GM18909 (cell line): ENCODE data around the gene OSBPL8.

ENCODE experiments used
- ATAC-seq: cut with Tn5 transposase; IDR thresholded peaks from one replicate; pipeline ENCODE4 v1.9.1; 2021; ENCODE audit warnings: mild to moderate bottlenecking; ENCODE audit not compliant: unreplicated experiment, poor library complexity

The OSBPL8 gene

GRCh38 chr12:76559400-76560085, at the start of gene OSBPL8:
OSBPL8 (minus strand) TSS chr12:76559771; CDS start chr12:76487551, 72,220 bp downstream.
- peak; percentile 79 for ATAC-seq

DNA sequence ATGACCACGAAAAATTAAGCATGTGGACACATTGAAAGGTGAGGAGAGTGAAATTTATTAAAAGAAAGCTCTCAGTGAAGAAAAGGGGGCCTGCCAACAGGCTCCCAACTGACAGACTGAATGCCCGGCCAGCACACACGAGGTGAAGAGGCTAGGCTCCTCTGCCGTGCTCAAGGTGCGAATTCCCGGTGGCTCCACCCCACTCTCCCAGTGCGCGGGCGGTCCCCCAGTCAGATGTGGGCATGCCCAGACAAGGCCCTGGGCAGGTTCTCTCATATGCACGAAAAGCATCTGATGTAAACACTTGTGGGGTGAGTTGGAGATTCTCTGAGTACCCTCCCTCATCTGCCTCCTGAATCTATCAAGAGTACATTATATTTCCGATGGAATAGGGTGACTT, 48.5 kb upstream of the OSBPL8 start:
- no peak for ATAC-seq

DNA sequence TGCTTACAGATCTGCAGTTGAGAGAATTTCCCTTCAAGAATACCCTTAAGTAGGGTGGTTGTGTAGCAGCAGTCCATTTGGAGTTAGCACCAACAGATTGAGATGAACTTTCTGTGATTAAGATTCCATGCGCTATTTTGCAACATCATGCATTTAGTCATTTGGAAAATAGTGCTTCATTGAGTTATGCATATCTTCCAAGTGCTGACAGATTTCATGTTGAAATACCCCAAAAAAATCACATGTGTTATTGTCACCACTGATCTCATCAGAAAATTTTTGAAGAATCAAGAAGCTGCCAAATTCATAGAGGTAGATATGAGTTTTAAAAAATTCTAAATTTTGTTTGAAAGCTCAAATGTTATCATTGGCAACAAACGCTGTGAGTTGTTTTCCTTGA, 35.5 kb upstream of the OSBPL8 start:
- no peak for ATAC-seq

- no peak for ATAC-seq
These were observed 31.9 kb upstream of the OSBPL8 start for GRCh38 chr12:76591476-76591875.

GRCh38 chr12:76590131-76590530, 30.6 kb upstream of the OSBPL8 start:
- no peak for ATAC-seq

DNA sequence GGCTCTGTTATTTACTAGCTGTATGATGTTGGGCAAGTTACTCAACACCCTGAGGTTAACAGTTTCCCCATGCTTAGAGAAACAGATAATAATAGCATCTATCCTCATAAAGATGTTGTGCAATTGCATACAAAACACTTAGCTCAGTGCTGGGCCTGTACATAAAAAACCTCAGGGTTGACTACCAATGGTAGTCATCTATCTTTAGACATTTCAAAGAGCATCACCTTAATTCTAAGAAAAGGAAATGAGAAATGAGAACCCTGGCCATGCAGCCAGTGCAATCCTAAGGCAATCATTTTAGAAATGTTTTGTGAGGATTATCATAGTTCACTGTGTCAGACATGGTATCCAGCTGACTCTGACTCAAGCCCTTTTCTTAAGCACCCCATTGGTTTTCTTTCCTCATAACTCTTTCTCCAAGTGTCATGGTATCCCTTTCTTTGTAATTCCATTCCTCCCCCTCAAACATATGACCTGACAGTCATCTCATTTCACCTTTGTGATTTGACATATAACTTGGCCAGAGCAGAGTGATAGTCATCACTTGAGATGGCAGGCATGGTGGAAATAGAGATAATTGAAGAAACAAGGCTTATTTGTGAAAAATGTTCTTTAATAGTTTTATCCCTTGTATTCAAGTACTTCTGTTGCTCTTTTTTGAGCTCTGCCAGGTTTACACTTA, 29.5 kb upstream of the OSBPL8 start:
- ATAC-seq: no peak

GRCh38 chr12:76587428-76588178, 28.0 kb upstream of the OSBPL8 start:
- ATAC-seq: no peak

DNA sequence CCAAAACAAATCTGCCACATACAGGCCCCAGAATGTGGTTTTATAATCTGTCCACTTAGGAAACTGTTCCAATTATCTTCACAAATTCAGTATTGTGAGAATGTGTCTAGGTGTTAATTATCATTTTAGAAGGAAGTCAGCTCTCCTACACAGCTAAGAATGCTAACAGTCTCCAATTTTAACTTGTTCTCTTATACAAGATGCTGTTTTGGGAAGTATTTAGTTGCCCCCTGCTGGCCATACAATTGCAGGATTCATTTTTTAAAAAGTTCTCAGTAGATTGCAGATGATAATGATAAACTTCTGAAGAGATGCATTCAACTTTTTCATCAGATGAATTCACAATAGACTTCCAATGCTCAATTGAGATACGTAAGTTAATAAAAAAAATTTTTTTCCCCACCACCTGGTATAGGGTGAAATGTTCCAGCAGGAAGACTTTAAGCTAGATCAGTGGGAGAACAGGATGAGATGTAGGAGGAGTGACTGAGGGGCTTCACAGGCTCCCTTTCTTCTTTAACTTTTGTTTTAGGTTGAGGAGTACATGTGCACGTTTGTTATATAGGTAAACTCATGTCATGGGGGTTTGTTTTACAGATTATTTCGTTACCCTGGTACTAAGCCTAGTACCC, 27.3 kb upstream of the OSBPL8 start:
- ATAC-seq: peak; percentile 68

- ATAC-seq: no peak
These were observed 23.7 kb upstream of the OSBPL8 start for GRCh38 chr12:76583301-76583700.

- no peak for ATAC-seq
These were observed 14.3 kb upstream of the OSBPL8 start for GRCh38 chr12:76573840-76574373.

- ATAC-seq: no peak
These were observed 11.7 kb upstream of the OSBPL8 start for GRCh38 chr12:76571256-76571655.

- no peak for ATAC-seq
These were observed 10.4 kb upstream of the OSBPL8 start for GRCh38 chr12:76569685-76570604.

- ATAC-seq: no peak
These were observed 9.4 kb upstream of the OSBPL8 start for GRCh38 chr12:76568888-76569551.

- no peak for ATAC-seq
These were observed 8.6 kb upstream of the OSBPL8 start for GRCh38 chr12:76568130-76568529.

DNA sequence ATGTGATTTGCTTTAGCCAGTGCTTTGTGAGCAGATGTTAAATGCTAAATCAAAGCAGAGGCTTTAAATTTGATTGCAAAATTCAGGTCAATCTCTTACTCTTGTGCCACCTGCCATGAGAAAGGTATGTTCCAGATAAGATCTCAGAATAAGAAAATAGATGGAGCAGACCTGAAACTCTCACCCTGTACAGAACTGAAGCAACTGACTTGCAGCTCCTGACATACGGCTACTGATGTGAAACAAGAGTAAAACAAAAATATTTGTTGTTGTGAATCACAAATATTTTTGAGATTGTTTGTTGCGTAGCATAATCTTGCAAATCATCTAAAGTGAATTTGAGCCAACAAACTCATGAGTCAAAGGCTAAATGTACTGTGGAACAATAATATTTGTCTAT, 3.5 kb upstream of the OSBPL8 start:
- no peak for ATAC-seq

DNA sequence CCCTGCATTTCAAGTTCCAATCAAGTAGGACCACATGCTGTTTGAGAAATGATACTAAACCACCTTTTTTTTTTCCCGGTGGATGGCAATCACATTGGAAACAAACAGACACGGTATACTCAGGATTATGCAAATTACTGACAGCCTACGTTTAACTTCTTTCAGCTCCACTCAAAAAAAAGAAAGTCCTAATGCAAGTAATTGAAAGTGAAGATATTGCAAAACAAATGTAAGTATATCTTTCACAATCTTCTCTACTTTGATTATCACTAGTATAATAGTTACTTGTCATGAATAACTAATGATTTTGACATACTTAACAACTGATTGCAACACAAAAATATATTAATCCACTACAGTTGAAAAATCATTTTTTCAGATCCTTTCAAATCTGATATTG, 2.6 kb upstream of the OSBPL8 start:
- ATAC-seq: no peak

DNA sequence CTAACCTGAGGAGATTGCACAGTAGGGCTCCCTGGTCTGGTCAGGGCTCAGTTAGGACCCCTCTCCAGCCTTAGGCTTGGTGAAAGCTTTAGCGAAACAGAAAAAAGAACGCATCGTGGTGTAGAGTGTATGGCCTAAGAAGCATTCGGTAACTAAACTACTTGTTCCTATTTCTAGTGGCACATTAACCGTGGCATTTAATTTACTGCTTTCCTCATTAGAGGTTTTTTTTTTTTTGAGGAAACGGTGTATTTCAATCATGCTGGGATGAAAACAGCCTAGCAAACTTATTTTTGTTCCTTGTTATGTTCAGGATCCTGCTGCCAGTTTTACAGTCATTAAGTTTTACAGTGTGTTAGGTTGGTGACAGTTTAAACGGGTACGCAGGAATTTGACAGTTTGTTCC, 518 bp upstream of the OSBPL8 start:
- ATAC-seq: peak; percentile 49

- peak; percentile 58 for ATAC-seq
These were observed 729 bp downstream of the OSBPL8 start for GRCh38 chr12:76558684-76559399.
